IMR-90 (cell line): ENCODE results near the gene CPO.

Experiments used
- CTCF ChIP-seq: conservative IDR thresholded peaks from 2 replicates; pipeline ENCODE4 v1.5.1; 2012; ENCODE audit warnings: mild to moderate bottlenecking, low read depth, low read length, improper control_type of control experiment
- RCOR1 ChIP-seq: IDR thresholded peaks from 2 replicates; pipeline ENCODE4 v1.6.1; 2012; ENCODE audit warnings: mild to moderate bottlenecking, low read length, improper control_type of control experiment; ENCODE audit not compliant: insufficient replicate concordance

- TF ChIP-seq RCOR1 (no peak), CTCF (no peak)
These were observed 1.8 kb upstream of the CPO start for GRCh38 chr2:206937555-206937954.
